Measurements from ENCODE around the gene EXOC2. TPM values are rescaled to one million over a fixed set of nuclear protein-coding genes. Genes with fewer than 3 reads are reported as not detected.

Gene EXOC2
- total and polyA plus RNA-seq, 2 of the 13 experiments (the other 11 are each of a cell fraction or from before 2014, with no cell fraction given) = 12.6 to 22.9 TPM

GRCh38 chr6:710601-711571, 17.9 kb upstream of the EXOC2 start (continued):
- TF ChIP-seq ZNF33A (CRISPR knock-in tag; IDR thresholded peaks at IDR 0.05; ENCODE audit: borderline replicate concordance) (no peak), CREM (IDR thresholded peaks at IDR 0.05) (no peak), CREM (CRISPR knock-in tag; IDR thresholded peaks at IDR 0.05) (no peak), CENPT (CRISPR knock-in tag; IDR thresholded peaks at IDR 0.05; ENCODE audit: low read depth) (no peak), YEATS2 (CRISPR knock-in tag; IDR thresholded peaks at IDR 0.05; ENCODE audit: borderline replicate concordance) (no peak), EZH2 (conservative IDR thresholded peaks at IDR 0.05; ENCODE audit: low read depth, low read length) (peak; percentile 85), RERE (CRISPR knock-in tag; IDR thresholded peaks at IDR 0.05; ENCODE audit: low read depth) (no peak), ZNF18 (CRISPR knock-in tag; IDR thresholded peaks at IDR 0.05; ENCODE audit: insufficient replicate concordance) (no peak), ZMAT5 (CRISPR knock-in tag; IDR thresholded peaks at IDR 0.05; ENCODE audit: borderline replicate concordance, low read depth) (no peak), ZNF275 (CRISPR knock-in tag; IDR thresholded peaks at IDR 0.05; ENCODE audit: borderline replicate concordance) (no peak), RFXAP (CRISPR knock-in tag; IDR thresholded peaks at IDR 0.05; ENCODE audit: borderline replicate concordance) (no peak), ZNF276 (CRISPR knock-in tag; IDR thresholded peaks at IDR 0.05; ENCODE audit: low read depth) (0 out of 2 replicates have a peak, but pooled peaks have one; percentile 48), TOE1 (CRISPR knock-in tag; IDR thresholded peaks at IDR 0.05) (no peak), ZNF101 (CRISPR knock-in tag; IDR thresholded peaks at IDR 0.05; ENCODE audit: borderline replicate concordance, low read depth) (no peak), ZSCAN30 (CRISPR knock-in tag; IDR thresholded peaks at IDR 0.05) (no peak), SRSF4 (IDR thresholded peaks at IDR 0.05; ENCODE audit: low read depth, low read length, poor library complexity, severe bottlenecking) (no peak), KLF15 (CRISPR knock-in tag; IDR thresholded peaks at IDR 0.05; ENCODE audit: borderline replicate concordance) (no peak)

Data from HepG2 (cell line).